PFSK-1 (cell line): Measurements from ENCODE around the gene ELMO2.

ENCODE experiments used
- POLR2AphosphoS5 ChIP-seq: IDR thresholded peaks from 2 replicates; pipeline ENCODE4 v1.6.1; 2012; ENCODE audit warnings: low read depth, mild to moderate bottlenecking, control low read depth, low read length, moderate library complexity
- SIN3A ChIP-seq: IDR thresholded peaks from 2 replicates; pipeline ENCODE4 v1.6.1; 2012; ENCODE audit warnings: mild to moderate bottlenecking, low read length, moderate library complexity, borderline replicate concordance; ENCODE audit not compliant: insufficient read depth
- TAF1 ChIP-seq: IDR thresholded peaks from 2 replicates; pipeline ENCODE4 v1.6.1; 2012; ENCODE audit warnings: low read length, control low read depth, borderline replicate concordance; ENCODE audit not compliant: insufficient read depth
- TF ChIP-seq, protein P1 (sequence below), 2 experiments: IDR thresholded peaks; 2 replicates each; pipeline versions ENCODE4 v1.6.1 to v1.8.0; 2011 to 2012; ENCODE audit warnings: low read depth in 2 of 2, low read length in 2 of 2, control low read depth in 1 of 2, inconsistent platforms in 1 of 2, mild to moderate bottlenecking in 1 of 2, moderate library complexity in 1 of 2; ENCODE audit not compliant: insufficient read depth in 1 of 2

GRCh38 chr20:46455729-46456128, 49.3 kb upstream of the ELMO2 start:
- TF ChIP-seq POLR2AphosphoS5 (no peak), TAF1 (no peak), SIN3A (no peak)
- TF ChIP-seq, protein P1, sequence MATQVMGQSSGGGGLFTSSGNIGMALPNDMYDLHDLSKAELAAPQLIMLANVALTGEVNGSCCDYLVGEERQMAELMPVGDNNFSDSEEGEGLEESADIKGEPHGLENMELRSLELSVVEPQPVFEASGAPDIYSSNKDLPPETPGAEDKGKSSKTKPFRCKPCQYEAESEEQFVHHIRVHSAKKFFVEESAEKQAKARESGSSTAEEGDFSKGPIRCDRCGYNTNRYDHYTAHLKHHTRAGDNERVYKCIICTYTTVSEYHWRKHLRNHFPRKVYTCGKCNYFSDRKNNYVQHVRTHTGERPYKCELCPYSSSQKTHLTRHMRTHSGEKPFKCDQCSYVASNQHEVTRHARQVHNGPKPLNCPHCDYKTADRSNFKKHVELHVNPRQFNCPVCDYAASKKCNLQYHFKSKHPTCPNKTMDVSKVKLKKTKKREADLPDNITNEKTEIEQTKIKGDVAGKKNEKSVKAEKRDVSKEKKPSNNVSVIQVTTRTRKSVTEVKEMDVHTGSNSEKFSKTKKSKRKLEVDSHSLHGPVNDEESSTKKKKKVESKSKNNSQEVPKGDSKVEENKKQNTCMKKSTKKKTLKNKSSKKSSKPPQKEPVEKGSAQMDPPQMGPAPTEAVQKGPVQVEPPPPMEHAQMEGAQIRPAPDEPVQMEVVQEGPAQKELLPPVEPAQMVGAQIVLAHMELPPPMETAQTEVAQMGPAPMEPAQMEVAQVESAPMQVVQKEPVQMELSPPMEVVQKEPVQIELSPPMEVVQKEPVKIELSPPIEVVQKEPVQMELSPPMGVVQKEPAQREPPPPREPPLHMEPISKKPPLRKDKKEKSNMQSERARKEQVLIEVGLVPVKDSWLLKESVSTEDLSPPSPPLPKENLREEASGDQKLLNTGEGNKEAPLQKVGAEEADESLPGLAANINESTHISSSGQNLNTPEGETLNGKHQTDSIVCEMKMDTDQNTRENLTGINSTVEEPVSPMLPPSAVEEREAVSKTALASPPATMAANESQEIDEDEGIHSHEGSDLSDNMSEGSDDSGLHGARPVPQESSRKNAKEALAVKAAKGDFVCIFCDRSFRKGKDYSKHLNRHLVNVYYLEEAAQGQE (IDR thresholded peaks at IDR 0.05; ENCODE audit: insufficient read depth in 1 of 2, low read depth in 2 of 2, low read length in 2 of 2) = no peak
